Lung microvascular endothelial cell (primary cell): ENCODE data around the gene CDK5RAP1. TPM values are rescaled to one million over a fixed set of nuclear protein-coding genes. Genes with fewer than 3 reads are reported as not detected.
"Not testable (repeated sequence)": the region's sequence is repeated elsewhere in the genome, so short reads cannot be mapped to it uniquely, and the experiment has no call there.

Source experiments
- DNase-seq, 2 donors: peaks; one replicate each; pipeline versions ENCODE4 v3.0.0 to v3.0.0-alpha.2; 2010; ENCODE audit warnings: low read depth in 2 of 2
- total RNA-seq: library from RNA; depleted of rRNA; stranded (reverse); fragments of >200 nt; gene quantifications from 2 replicates; pipeline ENCODE4 v1.2.1, GENCODE V29; 2014

Gene CDK5RAP1
- total RNA-seq: 14.6 and 17.7 TPM in 2 replicates

GRCh38 chr20:33401184-33401920 lies at the start of gene CDK5RAP1:
CDK5RAP1 (minus strand) TSS chr20:33401519; CDS start chr20:33397064, 4,455 bp downstream.
- DNase-seq: peak; percentile 94 to 95

- DNase-seq: peak; percentile 26 to 45
Measured at GRCh38 chr20:33450867-33451266, 49.5 kb upstream of the CDK5RAP1 start.

GRCh38 chr20:33445881-33446625 lies 44.7 kb upstream of the CDK5RAP1 start:
- no peak for DNase-seq

GRCh38 chr20:33444797-33445560 lies 43.7 kb upstream of the CDK5RAP1 start:
- DNase-seq: peak in 1 of 2 donors; percentile 24

GRCh38 chr20:33443512-33444239 lies 42.4 kb upstream of the CDK5RAP1 start, which contains the start of gene SNTA1:
SNTA1 (minus strand) TSS chr20:33443763; CDS start chr20:33443620, 143 bp downstream.
- peak; percentile 81 to 90 for DNase-seq

- DNase-seq: peak; percentile 31 to 41
Measured at GRCh38 chr20:33443006-33443511, 41.7 kb upstream of the CDK5RAP1 start.

- DNase-seq: no peak
Measured at GRCh38 chr20:33442136-33443005, 41.1 kb upstream of the CDK5RAP1 start.

GRCh38 chr20:33441142-33441955 lies 40.0 kb upstream of the CDK5RAP1 start:
- DNase-seq: no peak

- DNase-seq: not testable (repeated sequence)
Measured at GRCh38 chr20:33440562-33440961, 39.2 kb upstream of the CDK5RAP1 start.

GRCh38 chr20:33438481-33438880 lies 37.2 kb upstream of the CDK5RAP1 start:
- no peak for DNase-seq

- DNase-seq: peak in 1 of 2 donors; percentile 49
Measured at GRCh38 chr20:33437141-33437911, 36.0 kb upstream of the CDK5RAP1 start.

- no peak for DNase-seq
Measured at GRCh38 chr20:33434434-33434833, 33.1 kb upstream of the CDK5RAP1 start.

- no peak for DNase-seq
Measured at GRCh38 chr20:33433465-33434234, 32.3 kb upstream of the CDK5RAP1 start.

GRCh38 chr20:33431797-33432381 lies 30.6 kb upstream of the CDK5RAP1 start:
- DNase-seq: no peak

GRCh38 chr20:33423875-33424274 lies 22.6 kb upstream of the CDK5RAP1 start:
- not testable (repeated sequence) for DNase-seq

GRCh38 chr20:33423141-33423834 lies 22.0 kb upstream of the CDK5RAP1 start:
- DNase-seq: peak in 1 of 2 donors; percentile 65
